BJ (cell line): Measurements from ENCODE around the gene UBTD1. TPM values are rescaled to one million over a fixed set of nuclear protein-coding genes. Genes with fewer than 3 reads are reported as not detected.

ENCODE experiments used
- CTCF ChIA-PET: fragments of 350-600 bp; formaldehyde crosslinking; extraction: SDS; loops from one replicate; lab custom pipeline; 2021; ENCODE audit warnings: antibody characterized with exemption, inconsistent platforms; lab: Yijun Ruan, JAX
- POLR2A ChIA-PET: fragments of 300-600 bp; sonication (Branson Sonifier 250); formaldehyde crosslinking; extraction: SDS; loops from one replicate; lab custom pipeline; 2021; ENCODE audit warnings: antibody characterized with exemption; lab: Charles Lee
- DNase-seq: peaks from one replicate; pipeline ENCODE4 v3.0.0-alpha.2; 2011; ENCODE audit warnings: low read depth
- H3K27me3 ChIP-seq: 2 replicates; pipeline ENCODE4 v1.6.0; 2011; ENCODE audit warnings: low read length; ENCODE audit not compliant: control insufficient read depth, insufficient read depth
- H3K36me3 ChIP-seq: 2 replicates; pipeline ENCODE4 v1.5.1; 2011; ENCODE audit warnings: low read length; ENCODE audit not compliant: control insufficient read depth, insufficient read depth
- H3K4me3 ChIP-seq: 2 replicates; pipeline ENCODE4 v1.5.1; 2011; ENCODE audit warnings: low read depth, mild to moderate bottlenecking, control low read depth, low read length
- CTCF ChIP-seq: IDR thresholded peaks from 2 replicates; pipeline ENCODE4 v1.5.1; 2011; ENCODE audit warnings: low read depth, mild to moderate bottlenecking, control low read depth, inconsistent platforms, low read length, moderate library complexity; ENCODE audit not compliant: insufficient read depth
- polyA plus RNA-seq: library from polyadenylated mRNA; depleted of rRNA; stranded (reverse); fragments of >200 nt; gene quantifications from 2 replicates; pipeline ENCODE4 v1.2.3, GENCODE V29; 2011

UBTD1 gene
- polyA plus RNA-seq, 1 experiment = 39.0 TPM

DNA sequence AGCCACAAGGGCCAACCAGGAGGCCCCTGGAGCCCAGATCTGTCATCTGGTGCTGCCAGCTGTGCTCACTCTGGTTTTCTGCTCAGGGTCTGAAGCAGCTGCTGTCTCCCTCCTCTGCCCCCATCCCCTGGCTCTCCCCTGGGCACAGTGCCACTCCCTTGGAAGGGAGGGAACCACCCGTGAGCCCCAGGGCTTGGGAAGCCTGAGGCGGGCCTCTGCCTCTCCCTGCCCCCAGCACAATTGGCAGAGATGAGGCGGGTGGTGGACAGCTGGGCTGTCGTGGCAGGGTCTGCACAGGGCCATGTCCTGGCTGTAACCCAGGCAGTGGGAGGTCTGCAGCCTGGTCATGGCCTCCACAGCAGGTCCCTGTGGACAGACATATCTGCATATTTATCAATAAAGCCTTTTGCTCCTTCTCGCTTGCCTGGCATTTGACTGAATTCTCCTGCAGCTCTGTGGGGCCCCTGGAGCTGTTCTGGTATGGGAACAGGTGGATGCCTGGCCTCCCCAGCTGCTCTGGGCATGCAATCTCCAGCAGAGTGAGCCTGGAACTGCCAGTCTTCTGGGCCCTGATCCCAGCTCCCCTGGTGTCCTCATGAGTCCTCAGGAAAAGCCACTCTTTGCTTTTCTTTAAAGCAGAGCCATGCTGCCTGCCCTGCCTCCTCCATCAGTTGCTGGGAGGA is 72.2 kb downstream of the UBTD1 start:
- no peak for TF ChIP-seq CTCF
- POLR2A ChIA-PET = no interaction called here
- CTCF ChIA-PET = interaction anchor here (0.8 to 12.3 kb wide), 19 partner anchors 13 to 165 kb away, joined by 3 to 179 read pairs (median 7); partner anchors contain the start of genes AVPI1 and HOGA1
- DNase-seq = no peak
- H3K36me3 ChIP-seq = peaks cover 15% of the 10 kb centered on the region
- no peaks in the 10 kb centered on the region for H3K27me3 ChIP-seq
- no peak overlapping the region for H3K4me3 ChIP-seq

- Histone ChIP-seq H3K4me3 (no peak overlapping the region), H3K27me3 (no peaks in the 10 kb centered on the region), H3K36me3 (peaks cover 15% of the 10 kb centered on the region)
- no peak for DNase-seq
- ChIA-PET CTCF (interaction anchor here (0.5 to 12.3 kb wide), 33 partner anchors 10 to 165 kb away, joined by 3 to 179 read pairs (median 4); partner anchors contain the start of genes AVPI1, C10orf62 and HOGA1), POLR2A (no interaction called here)
- TF ChIP-seq CTCF = no peak
These were observed 72.9 kb downstream of the UBTD1 start for GRCh38 chr10:97571622-97572021.

DNA sequence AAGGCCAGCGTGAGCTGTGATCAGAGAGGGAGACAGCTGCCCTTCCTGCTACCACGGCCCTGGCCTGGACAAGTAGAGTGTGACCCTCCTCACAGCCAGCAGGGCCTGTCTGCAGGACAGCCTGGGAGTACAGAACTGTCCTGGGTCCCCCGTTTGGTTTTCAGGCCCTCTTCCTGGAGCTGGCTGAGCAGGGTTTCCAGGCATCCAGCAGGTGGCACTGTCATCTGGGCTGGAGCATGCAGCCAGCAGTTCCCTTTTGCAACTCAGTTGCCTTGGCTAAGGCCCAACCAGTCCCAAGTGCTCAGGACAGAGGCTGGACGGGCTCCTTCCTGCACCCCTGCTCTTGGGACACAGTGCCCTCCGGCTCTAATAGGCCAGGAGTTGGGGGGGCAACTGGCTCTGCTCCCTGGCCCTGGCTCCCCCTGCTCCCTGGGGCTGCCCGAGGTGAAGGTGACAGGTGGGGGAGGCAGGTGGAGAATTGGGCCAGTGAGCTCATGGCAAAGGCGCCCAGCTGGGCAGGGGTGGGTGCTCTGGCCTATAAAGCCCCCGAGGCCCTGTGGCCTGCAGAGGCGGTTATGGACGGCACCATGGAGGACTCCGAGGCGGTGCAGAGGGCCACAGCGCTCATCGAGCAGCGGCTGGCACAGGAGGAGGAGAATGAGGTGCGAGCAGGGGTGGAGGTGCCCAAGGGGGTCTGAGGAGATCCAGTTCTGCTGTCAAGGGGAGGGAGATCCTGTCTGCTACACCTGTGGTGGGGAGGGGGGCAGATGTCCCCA is 73.7 kb downstream of the UBTD1 start, which contains the start of gene ANKRD2:
TSS of gene ANKRD2 (plus strand) at position 566 of the 776 bp plus-strand sequence. CDS start at position 576, 10 bp downstream.
- Histone ChIP-seq H3K4me3 (no peak within 1 kb of the TSS), H3K27me3 (no peaks in the 10 kb centered on the region), H3K36me3 (peaks cover 15% of the 10 kb centered on the region)
- DNase-seq = no peak
- peak; percentile 95 for TF ChIP-seq CTCF
- ChIA-PET POLR2A (no interaction called here), CTCF (interaction anchor here (0.6 to 12.3 kb wide), 36 partner anchors 9 to 171 kb away, joined by 3 to 179 read pairs (median 4); partner anchors contain the start of genes AVPI1, C10orf62, HOGA1 and RRP12)

DNA sequence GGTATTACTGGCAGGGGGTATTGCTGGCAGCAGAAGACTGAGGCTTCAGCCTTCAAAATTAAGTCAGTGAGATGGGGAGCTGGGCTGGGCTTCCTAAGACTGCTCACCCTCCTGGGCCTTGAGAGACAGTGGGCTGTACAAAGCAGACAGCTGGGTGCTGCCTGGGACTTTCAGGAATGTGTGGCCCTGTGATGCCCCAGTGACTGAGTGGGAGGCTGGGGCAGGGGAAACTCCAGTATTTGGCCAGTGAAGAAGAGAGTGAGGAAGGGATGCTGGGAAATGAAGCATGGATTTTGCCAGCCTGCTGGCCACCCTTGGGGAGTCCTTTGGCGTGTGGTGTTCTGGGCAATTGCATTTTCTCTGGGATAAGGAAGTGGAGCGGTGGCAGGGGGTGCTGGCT is 74.3 kb downstream of the UBTD1 start:
- peaks cover 13% of the 10 kb centered on the region for H3K36me3 ChIP-seq
- ChIA-PET CTCF (interaction anchor here (0.6 to 12.3 kb wide), 15 partner anchors 11 to 172 kb away, joined by 3 to 179 read pairs (median 6); partner anchors contain the start of genes HOGA1 and RRP12), POLR2A (no interaction called here)
- H3K4me3 ChIP-seq = no peak overlapping the region
- no peaks in the 10 kb centered on the region for H3K27me3 ChIP-seq
- no peak for DNase-seq
- no peak for TF ChIP-seq CTCF

- peaks cover 13% of the 10 kb centered on the region for H3K36me3 ChIP-seq
- DNase-seq = no peak
- H3K27me3 ChIP-seq = no peaks in the 10 kb centered on the region
- no peak for TF ChIP-seq CTCF
- no peak overlapping the region for H3K4me3 ChIP-seq
- ChIA-PET CTCF (interaction anchor here (0.6 to 12.3 kb wide), 6 partner anchors 14 to 158 kb away, joined by 3 to 179 read pairs (median 4); no protein-coding TSS in a partner anchor), POLR2A (interaction anchor here (1.5 kb wide), 1 partner anchor 23 kb away, joined by 5 read pairs; no protein-coding TSS in a partner anchor)
These were observed 74.9 kb downstream of the UBTD1 start for GRCh38 chr10:97573672-97574071.
